H54 (cell line): ENCODE measurements around the gene ERBB3.
"Not testable (repeated sequence)": the region's sequence is repeated elsewhere in the genome, so short reads cannot be mapped to it uniquely, and the experiment has no call there.

Experiments
- DNase-seq: peaks from one replicate; pipeline ENCODE4 v3.0.0; 2011; ENCODE audit warnings: low spot score, mixed read lengths; ENCODE audit not compliant: insufficient read length
- FAIRE-seq: peaks from 3 replicates; lab custom pipeline; 2011; peaks lifted over from hg19 to GRCh38; lab: Jason Lieb, UNC
- POLR2A ChIP-seq: IDR thresholded peaks from 2 replicates; pipeline ENCODE4 v1.6.1; 2011; ENCODE audit warnings: low read depth, mild to moderate bottlenecking, low read length

Gene ERBB3

GRCh38 chr12:56079723-56080555 is at the start of gene ERBB3:
TSS of gene ERBB3 (plus strand) at chr12:56080165. CDS start at chr12:56080301, 136 bp downstream.
- TF ChIP-seq POLR2A = no peak; the same call in 1 of the 2 replicates
- FAIRE-seq (peak; percentile 75), DNase-seq (peak; percentile 89)

- no peak for FAIRE-seq
- no peak for TF ChIP-seq POLR2A
- no peak for DNase-seq
These were observed 48.0 kb upstream of the ERBB3 start for GRCh38 chr12:56031987-56032386.

- DNase-seq = no peak
- FAIRE-seq = no peak
- TF ChIP-seq POLR2A = no peak
These were observed 45.2 kb upstream of the ERBB3 start for GRCh38 chr12:56034586-56035332.

- FAIRE-seq (no peak), DNase-seq (no peak)
- no peak for TF ChIP-seq POLR2A
These were observed 42.8 kb upstream of the ERBB3 start for GRCh38 chr12:56037161-56037560.

GRCh38 chr12:56038022-56038655 is 41.8 kb upstream of the ERBB3 start:
- no peak for TF ChIP-seq POLR2A
- DNase-seq = no peak
- no peak for FAIRE-seq

GRCh38 chr12:56040151-56040550 is 39.8 kb upstream of the ERBB3 start:
- DNase-seq (no peak), FAIRE-seq (no peak)
- TF ChIP-seq POLR2A = no peak

GRCh38 chr12:56040963-56041551 is 38.9 kb upstream of the ERBB3 start:
- no peak for TF ChIP-seq POLR2A
- DNase-seq = no peak
- no peak for FAIRE-seq

- DNase-seq (peak; percentile 78), FAIRE-seq (peak; percentile 84)
- peak; percentile 96 for TF ChIP-seq POLR2A
These were observed 38.2 kb upstream of the ERBB3 start, which contains the start of gene RPS26 for GRCh38 chr12:56041552-56042429. TSS of gene RPS26 (plus strand) at chr12:56041918. CDS start at chr12:56042167, 249 bp downstream.

- FAIRE-seq, DNase-seq: not testable (repeated sequence)
These were observed 37.5 kb upstream of the ERBB3 start for GRCh38 chr12:56042430-56042813.

- FAIRE-seq (no peak), DNase-seq (no peak)
- no peak for TF ChIP-seq POLR2A
These were observed 37.1 kb upstream of the ERBB3 start for GRCh38 chr12:56042843-56043242.

- no peak; the same call in 1 of the 2 replicates for TF ChIP-seq POLR2A
- DNase-seq = no peak
- FAIRE-seq = no peak
These were observed 33.8 kb upstream of the ERBB3 start for GRCh38 chr12:56046027-56046780.

GRCh38 chr12:56053407-56053893 is 26.5 kb upstream of the ERBB3 start:
- TF ChIP-seq POLR2A = no peak
- FAIRE-seq (no peak), DNase-seq (no peak)

GRCh38 chr12:56059964-56060363 is 20.0 kb upstream of the ERBB3 start:
- not testable (repeated sequence) for DNase-seq

More at GRCh38 chr12:56059964-56060363, 20.0 kb upstream of the ERBB3 start:
- not testable (repeated sequence) for FAIRE-seq
